Epithelial cell of esophagus (primary cell): ENCODE data around the gene CAMKMT.

ENCODE experiments used
- DNase-seq: peaks from one replicate; pipeline ENCODE4 v3.0.0; 2010; ENCODE audit warnings: low read depth
- H3K4me3 ChIP-seq: 2 replicates; pipeline ENCODE4 v1.5.1; 2011; ENCODE audit warnings: mild to moderate bottlenecking, low read length, control low read depth
- TF ChIP-seq, protein P1 (sequence below): IDR thresholded peaks from 2 replicates; pipeline ENCODE4 v1.5.1; 2011; ENCODE audit warnings: low read depth, mild to moderate bottlenecking, low read length, control low read depth, inconsistent platforms; ENCODE audit not compliant: insufficient read depth; ENCODE audit errors: missing control alignments

CAMKMT gene

DNA sequence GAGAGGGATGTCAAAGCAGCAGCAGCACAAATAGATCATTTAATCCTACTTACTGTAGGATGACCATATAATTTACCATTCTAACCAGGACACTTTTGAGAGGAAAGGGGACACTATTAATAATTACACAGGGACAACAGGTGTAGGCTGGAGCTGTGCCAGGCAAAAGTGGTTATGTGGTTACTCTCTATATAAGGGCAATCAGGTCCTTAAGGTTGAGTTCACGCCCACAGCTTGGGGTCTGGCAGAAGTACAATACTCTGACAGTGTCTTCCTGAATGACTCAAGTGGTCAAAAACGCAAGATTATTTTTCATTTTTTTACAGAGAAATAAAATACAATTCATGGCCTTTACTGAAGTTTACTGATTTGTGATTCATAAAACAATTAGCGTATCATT lies 3.2 kb upstream of the CAMKMT start:
- H3K4me3 ChIP-seq: no peak overlapping the region
- peak; percentile 38 for DNase-seq
- TF ChIP-seq, protein P1, sequence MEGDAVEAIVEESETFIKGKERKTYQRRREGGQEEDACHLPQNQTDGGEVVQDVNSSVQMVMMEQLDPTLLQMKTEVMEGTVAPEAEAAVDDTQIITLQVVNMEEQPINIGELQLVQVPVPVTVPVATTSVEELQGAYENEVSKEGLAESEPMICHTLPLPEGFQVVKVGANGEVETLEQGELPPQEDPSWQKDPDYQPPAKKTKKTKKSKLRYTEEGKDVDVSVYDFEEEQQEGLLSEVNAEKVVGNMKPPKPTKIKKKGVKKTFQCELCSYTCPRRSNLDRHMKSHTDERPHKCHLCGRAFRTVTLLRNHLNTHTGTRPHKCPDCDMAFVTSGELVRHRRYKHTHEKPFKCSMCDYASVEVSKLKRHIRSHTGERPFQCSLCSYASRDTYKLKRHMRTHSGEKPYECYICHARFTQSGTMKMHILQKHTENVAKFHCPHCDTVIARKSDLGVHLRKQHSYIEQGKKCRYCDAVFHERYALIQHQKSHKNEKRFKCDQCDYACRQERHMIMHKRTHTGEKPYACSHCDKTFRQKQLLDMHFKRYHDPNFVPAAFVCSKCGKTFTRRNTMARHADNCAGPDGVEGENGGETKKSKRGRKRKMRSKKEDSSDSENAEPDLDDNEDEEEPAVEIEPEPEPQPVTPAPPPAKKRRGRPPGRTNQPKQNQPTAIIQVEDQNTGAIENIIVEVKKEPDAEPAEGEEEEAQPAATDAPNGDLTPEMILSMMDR: no peak

GRCh38 chr2:44360749-44361329 lies 908 bp upstream of the CAMKMT start:
- TF ChIP-seq, protein P1: no peak
- H3K4me3 ChIP-seq: peak overlapping the region; percentile 83
- DNase-seq: peak; percentile 30

- peak; percentile 58 for DNase-seq
Measured at GRCh38 chr2:44362207-44363015, 664 bp downstream of the CAMKMT start.

GRCh38 chr2:44364604-44365003 lies 2.9 kb downstream of the CAMKMT start:
- DNase-seq: no peak
- no peak overlapping the region for H3K4me3 ChIP-seq
- TF ChIP-seq, protein P1: no peak

More at GRCh38 chr2:44362207-44363015, 664 bp downstream of the CAMKMT start:
- peak overlapping the region; percentile 83 for H3K4me3 ChIP-seq
- TF ChIP-seq, protein P1: no peak

DNA sequence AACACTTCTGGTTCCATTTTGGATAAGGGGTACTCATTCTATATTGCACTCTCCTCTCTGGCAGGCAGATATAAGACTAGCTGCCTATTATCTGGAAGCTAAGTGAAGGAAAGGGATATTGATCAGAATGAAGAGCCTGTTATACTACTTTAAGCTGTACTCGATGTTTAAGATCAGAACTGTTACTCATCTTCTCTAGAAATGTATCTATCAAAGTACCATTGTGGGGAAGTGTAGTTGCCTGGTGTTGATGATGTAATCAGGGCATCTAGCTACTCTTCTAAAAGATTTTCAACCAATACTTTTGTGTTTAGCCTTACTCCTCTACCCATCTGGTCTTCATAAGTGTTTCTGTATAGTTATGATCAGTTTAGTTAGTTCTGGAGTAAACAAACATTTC lies 5.8 kb downstream of the CAMKMT start:
- H3K4me3 ChIP-seq: no peak overlapping the region
- no peak for DNase-seq
- TF ChIP-seq, protein P1: no peak

DNA sequence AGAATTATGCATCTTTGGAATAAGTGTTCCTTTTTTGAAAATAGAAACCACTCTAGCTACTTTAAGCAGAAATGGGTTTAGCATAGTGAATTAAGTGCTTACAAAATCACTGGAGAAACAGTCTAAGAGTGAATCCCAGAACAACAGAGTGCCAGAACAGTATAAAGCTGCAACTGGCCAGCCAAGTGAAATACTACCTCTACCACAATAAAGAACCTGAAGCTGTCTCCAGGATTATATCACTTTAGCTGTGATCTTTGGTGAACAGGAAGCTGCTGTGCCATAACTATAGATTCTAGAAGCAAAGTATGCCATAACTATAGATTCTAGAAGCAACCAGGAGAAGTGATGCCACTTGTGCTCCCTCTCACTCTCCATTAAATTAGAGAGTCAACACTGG lies 7.6 kb downstream of the CAMKMT start:
- TF ChIP-seq, protein P1: no peak
- H3K4me3 ChIP-seq: no peak overlapping the region
- no peak for DNase-seq
